ENCODE data around the gene GRPEL2.

GRCh38 chr5:149362541-149362940 lies 17.2 kb downstream of the GRPEL2 start:
- TF ChIP-seq CTCF (tag by site-specific recombination; IDR thresholded peaks at IDR 0.05): no peak
- no peak for TF ChIP-seq YY1 (tag by site-specific recombination; IDR thresholded peaks at IDR 0.05)
- TF ChIP-seq KLF10 (tag by site-specific recombination; IDR thresholded peaks at IDR 0.05): no peak
- no peak for TF ChIP-seq ZNF335 (tag by site-specific recombination; conservative IDR thresholded peaks at IDR 0.05)
- TF ChIP-seq YY2 (tag by site-specific recombination; IDR thresholded peaks at IDR 0.05): no peak
- no peak for TF ChIP-seq ZNF274 (IDR thresholded peaks at IDR 0.05; ENCODE audit: low read length)
- no peak for TF ChIP-seq ZNF274 (tag by site-specific recombination; IDR thresholded peaks at IDR 0.05; ENCODE audit: borderline replicate concordance)
